Lower leg skin (tissue), 4 donors: Measurements from ENCODE around the gene SLC44A5. TPM values are rescaled to one million over a fixed set of nuclear protein-coding genes. Genes with fewer than 3 reads are reported as not detected.
"Not testable (repeated sequence)": the region's sequence is repeated elsewhere in the genome, so short reads cannot be mapped to it uniquely, and the experiment has no call there.

Experiments
- DNase-seq, 2 donors: peaks; one replicate each; pipeline ENCODE4 v3.0.0-alpha.2; 2019; ENCODE audit warnings: low spot score in 2 of 2
- H3K4me3 ChIP-seq: fragments of 200-600 bp; sonication (generic); 2 replicates; pipeline ENCODE4 v1.5.1; 2017; ENCODE audit warnings: mild to moderate bottlenecking, low read depth; ENCODE audit not compliant: poor library complexity, severe bottlenecking
- CTCF ChIP-seq, 3 donors: fragments of 450-650 bp; IDR thresholded peaks; one replicate each; pipeline ENCODE4 v1.5.1; 2016; ENCODE audit warnings: antibody characterized with exemption in 3 of 3, mild to moderate bottlenecking in 3 of 3, moderate library complexity in 2 of 3
- POLR2A ChIP-seq, 2 donors: fragments of 450-650 bp; IDR thresholded peaks; one replicate each; pipeline ENCODE4 v1.6.1; 2016 to 2017; ENCODE audit warnings: antibody characterized with exemption in 2 of 2, mild to moderate bottlenecking in 1 of 2, moderate library complexity in 1 of 2
- WGBS, 2 donors: methylation state at CpG; one replicate each; pipeline ENCODE4 v1.1.5; 2018; 5-methylcytosine and 5-hydroxymethylcytosine counted together
- intact Hi-C: fragments of 100-400 bp; cut with DNase I; formaldehyde crosslinking; loops from one replicate; pipeline ENCODE4 v1.15.0; 2023; ENCODE audit warnings: low total_unique reads
- total RNA-seq, 4 donors: library from RNA; depleted of rRNA; stranded (reverse); fragments of >200 nt; gene quantifications; one replicate each; pipeline ENCODE4 v1.1.0, GENCODE V29; 2016

The SLC44A5 gene
- total RNA-seq, 4 donors from 2014 or later, result 0.39 to 25.4 (median 7.7) TPM

- intact Hi-C loops, result no loop called here
- DNase-seq, result no peak
- WGBS, 2 donors, result 67 to 70% methylated on average over 5 of the region's 5 CpGs
- no peak overlapping the region for H3K4me3 ChIP-seq
- TF ChIP-seq CTCF (IDR thresholded peaks at IDR 0.05), result no peak
- no peak for TF ChIP-seq POLR2A (IDR thresholded peaks at IDR 0.05)
Measured at GRCh38 chr1:75502776-75503175, 108.1 kb downstream of the SLC44A5 start.

GRCh38 chr1:75501577-75502295, 109.2 kb downstream of the SLC44A5 start:
- 57 to 66% methylated on average over 5 of the region's 5 CpGs for WGBS, 2 donors

GRCh38 chr1:75492011-75492410, 118.9 kb downstream of the SLC44A5 start:
- 32 to 33% methylated on average over 1 of the region's 1 CpG for WGBS, 2 donors
- intact Hi-C loops, result no loop called here
- DNase-seq, result no peak

More at GRCh38 chr1:75501577-75502295, 109.2 kb downstream of the SLC44A5 start:
- H3K4me3 ChIP-seq, result no peak overlapping the region
- intact Hi-C loops, result no loop called here
- no peak for TF ChIP-seq CTCF (IDR thresholded peaks at IDR 0.05)
- TF ChIP-seq POLR2A (IDR thresholded peaks at IDR 0.05), result no peak
- DNase-seq, result no peak

GRCh38 chr1:75487399-75487798, 123.5 kb downstream of the SLC44A5 start:
- H3K4me3 ChIP-seq, result no peak overlapping the region
- no peak for DNase-seq
- WGBS, 2 donors, result 81 to 84% methylated on average over 4 of the region's 4 CpGs
- intact Hi-C loops, result no loop called here
- TF ChIP-seq CTCF (IDR thresholded peaks at IDR 0.05), result no peak
- no peak for TF ChIP-seq POLR2A (IDR thresholded peaks at IDR 0.05)

More at GRCh38 chr1:75492011-75492410, 118.9 kb downstream of the SLC44A5 start:
- TF ChIP-seq CTCF (IDR thresholded peaks at IDR 0.05) (no peak), POLR2A (IDR thresholded peaks at IDR 0.05) (no peak)
- H3K4me3 ChIP-seq, result no peak overlapping the region

- no peak overlapping the region for H3K4me3 ChIP-seq
- DNase-seq, result no peak
- intact Hi-C loops, result no loop called here
- TF ChIP-seq CTCF (IDR thresholded peaks at IDR 0.05), result no peak
- no peak for TF ChIP-seq POLR2A (IDR thresholded peaks at IDR 0.05)
- WGBS, 2 donors, result 0 to 27% methylated on average over 1 of the region's 1 CpG
Measured at GRCh38 chr1:75484789-75485188, 126.1 kb downstream of the SLC44A5 start.

- WGBS, 2 donors, result 52 to 56% methylated on average over 2 of the region's 2 CpGs
- TF ChIP-seq POLR2A (IDR thresholded peaks at IDR 0.05), result no peak
- no peak for TF ChIP-seq CTCF (IDR thresholded peaks at IDR 0.05)
- intact Hi-C loops, result no loop called here
- DNase-seq, result no peak
- no peak overlapping the region for H3K4me3 ChIP-seq
Measured at GRCh38 chr1:75482951-75483350, 128.0 kb downstream of the SLC44A5 start.

- intact Hi-C loops, H3K4me3 ChIP-seq, DNase-seq: not testable (repeated sequence)
- WGBS, 2 donors, result 90 to 95% methylated on average over 12 of the region's 12 CpGs
Measured at GRCh38 chr1:75476486-75476885, 134.4 kb downstream of the SLC44A5 start.
